Endothelial cell of umbilical vein (primary cell): ENCODE results near the gene SMAD3. TPM values are rescaled to one million over a fixed set of nuclear protein-coding genes. Genes with fewer than 3 reads are reported as not detected.

Experiments
- BruUV-seq: library from RNA; stranded (reverse); fragments of 400-500 nt; replicated peaks from 2 replicates; lab custom pipeline; 2021; lab: Mats Ljungman, UMichigan
- CTCF ChIA-PET: fragments of 300-600, 350-600 bp; sonication (Branson Sonifier 250); formaldehyde crosslinking; loops from one replicate; lab custom pipeline; 2021; ENCODE audit warnings: antibody characterized with exemption, inconsistent platforms; lab: Charles Lee
- POLR2A ChIA-PET: fragments of 300-600, 350-600 bp; sonication (Branson Sonifier 250); formaldehyde crosslinking; loops from one replicate; lab custom pipeline; 2021; ENCODE audit warnings: antibody characterized with exemption, inconsistent platforms; lab: Charles Lee
- DNase-seq: peaks from one replicate; pipeline ENCODE4 v3.0.0-alpha.2; 2011; ENCODE audit warnings: low read depth, low spot score
- FAIRE-seq: peaks from 2 replicates; lab custom pipeline; 2011; peaks lifted over from hg19 to GRCh38; lab: Jason Lieb, UNC
- H2AFZ ChIP-seq: 2 replicates; pipeline ENCODE4 v1.6.0; 2012; ENCODE audit warnings: low read depth, low read length, control low read depth, inconsistent platforms
- H3K27ac ChIP-seq: 2 replicates; pipeline ENCODE4 v1.5.1; 2011; ENCODE audit warnings: low read depth, mild to moderate bottlenecking, control low read depth, low read length, moderate library complexity; ENCODE audit not compliant: insufficient read depth
- H3K27me3 ChIP-seq, 2 experiments: 2 replicates each; pipeline versions ENCODE4 v1.6.0 to v1.6.1; 2011; ENCODE audit warnings: low read length in 2 of 2, mixed read lengths in 1 of 2; ENCODE audit not compliant: control insufficient read depth in 2 of 2, insufficient read depth in 2 of 2
- H3K36me3 ChIP-seq, 2 experiments: 2 replicates in 1 of 2; 3 replicates in 1 of 2; pipeline ENCODE4 v1.5.1; 2011; ENCODE audit warnings: low read length in 2 of 2, mild to moderate bottlenecking in 1 of 2, moderate library complexity in 1 of 2; ENCODE audit not compliant: control insufficient read depth in 2 of 2, insufficient read depth in 2 of 2; ENCODE audit errors: extremely low read depth in 1 of 2
- H3K4me1 ChIP-seq: 3 replicates; pipeline ENCODE4 v1.5.1; 2011; ENCODE audit warnings: mild to moderate bottlenecking, low read length; ENCODE audit not compliant: control insufficient read depth, insufficient read depth; ENCODE audit errors: extremely low read depth
- H3K4me2 ChIP-seq: 2 replicates; pipeline ENCODE4 v1.6.1; 2011; ENCODE audit warnings: low read length, control low read depth, mixed read lengths; ENCODE audit not compliant: insufficient read depth
- H3K4me3 ChIP-seq, 3 experiments: fragments of 200-600 bp in 1 of 3; sonication (generic), shearing (Covaris generic) in 1 of 3; replicated peaks in 1 of 3; 2 replicates each; pipeline ENCODE4 v1.5.1; 2011 to 2016; ENCODE audit warnings: control low read depth in 3 of 3, low read length in 3 of 3, mild to moderate bottlenecking in 2 of 3, inconsistent platforms in 1 of 3, low read depth in 1 of 3, moderate library complexity in 1 of 3; ENCODE audit not compliant: insufficient read depth in 1 of 3
- H3K79me2 ChIP-seq: 2 replicates; pipeline ENCODE4 v1.6.0; 2012; ENCODE audit warnings: low read length, inconsistent platforms; ENCODE audit not compliant: control insufficient read depth, insufficient read depth
- H3K9ac ChIP-seq: replicated peaks from 2 replicates; pipeline ENCODE3; 2011; ENCODE audit warnings: low read length, control low read depth; ENCODE audit not compliant: insufficient read depth; ENCODE audit errors: extremely low read depth
- H3K9me1 ChIP-seq: replicated peaks from 3 replicates; pipeline ENCODE4 v1.6.0; 2011; ENCODE audit warnings: mild to moderate bottlenecking, low read length; ENCODE audit not compliant: control insufficient read depth, insufficient read depth; ENCODE audit errors: extremely low read depth
- H3K9me3 ChIP-seq: replicated peaks from 2 replicates; pipeline ENCODE4 v1.5.1; 2012; ENCODE audit warnings: low read length, inconsistent platforms; ENCODE audit not compliant: control insufficient read depth, insufficient read depth
- H4K20me1 ChIP-seq: replicated peaks from 2 replicates; pipeline ENCODE3; 2011; ENCODE audit warnings: mild to moderate bottlenecking, low read length; ENCODE audit not compliant: control insufficient read depth, insufficient read depth; ENCODE audit errors: extremely low read depth
- EZH2 ChIP-seq: IDR thresholded peaks from 2 replicates; pipeline ENCODE4 v1.6.1; 2012; ENCODE audit warnings: borderline replicate concordance, low read depth, mild to moderate bottlenecking, moderate library complexity, low read length, inconsistent platforms; ENCODE audit not compliant: severe bottlenecking
- FOS ChIP-seq: IDR thresholded peaks from 2 replicates; pipeline ENCODE4 v1.6.1; 2011; ENCODE audit warnings: mild to moderate bottlenecking, low read length, moderate library complexity, borderline replicate concordance; ENCODE audit not compliant: insufficient read depth
- GATA2 ChIP-seq: IDR thresholded peaks from 2 replicates; pipeline ENCODE4 v1.7.0; 2011; ENCODE audit warnings: low read depth, mild to moderate bottlenecking, moderate library complexity, mixed read lengths, low read length; ENCODE audit not compliant: insufficient read length, insufficient read depth
- JUN ChIP-seq: IDR thresholded peaks from 2 replicates; pipeline ENCODE4 v1.6.1; 2011; ENCODE audit warnings: borderline replicate concordance, low read depth; ENCODE audit not compliant: insufficient read length, insufficient read depth
- MAX ChIP-seq: IDR thresholded peaks from 2 replicates; pipeline ENCODE4 v1.6.1; 2011; ENCODE audit not compliant: insufficient read depth, insufficient read length
- MYC ChIP-seq: IDR thresholded peaks from one replicate; pipeline ENCODE4 v1.6.1; 2011; ENCODE audit warnings: mild to moderate bottlenecking, low read depth, low read length
- POLR2A ChIP-seq: IDR thresholded peaks from 2 replicates; pipeline ENCODE4 v1.6.1; 2012; ENCODE audit warnings: low read depth, mild to moderate bottlenecking, control low read depth, low read length
- POLR2AphosphoS5 ChIP-seq: IDR thresholded peaks from 2 replicates; pipeline ENCODE4 v1.6.1; 2012; ENCODE audit warnings: low read depth, mild to moderate bottlenecking, control low read depth, low read length, moderate library complexity; ENCODE audit not compliant: insufficient read depth
- dilution Hi-C: fragments of 300-500 bp; cut with MboI; formaldehyde crosslinking; loops from one replicate; pipeline ENCODE4 v1.15.0; 2019; ENCODE audit warnings: low sequenced_read_pairs; ENCODE audit not compliant: extremely low pct_ligation_motif_present
- intact Hi-C: fragments of 100-400 bp; cut with micrococcal nuclease; formaldehyde crosslinking; loops from one replicate; pipeline ENCODE4 v1.10.0; 2022
- polyA plus RNA-seq, 4 experiments: library from polyadenylated mRNA; depleted of rRNA in 3 of 4; stranded (reverse) in 3 of 4; unstranded in 1 of 4; fragments of >200 nt; gene quantifications; 2 replicates each; pipeline versions ENCODE4 v1.2.1 to v1.2.3, GENCODE V29; 2011 to 2012; ENCODE audit warnings: missing spikeins in 1 of 4
- total RNA-seq: library from RNA; stranded (reverse); gene quantifications from 2 replicates; pipeline ENCODE4 v1.2.3, GENCODE V29; 2021
- TF ChIP-seq, protein P1 (sequence below), 2 donors: IDR thresholded peaks; 1 replicate in 1 of 2; 2 replicates in 1 of 2; pipeline ENCODE4 v1.5.1; 2011; ENCODE audit warnings: low read length in 2 of 2, mild to moderate bottlenecking in 2 of 2, moderate library complexity in 2 of 2, control low read depth in 1 of 2, inconsistent platforms in 1 of 2, low read depth in 1 of 2; ENCODE audit not compliant: insufficient read depth in 1 of 2; ENCODE audit errors: extremely low read depth in 1 of 2

SMAD3 gene
- total and polyA plus RNA-seq, 2 donors (not counting 3 experiments of a cell fraction or from before 2014, with no cell fraction given) = 56.4 to 88.2 TPM

GRCh38 chr15:67163180-67163579 is 97.8 kb downstream of the SMAD3 start:
- FAIRE-seq (no peak), DNase-seq (no peak)
- no peak overlapping the region for H2AFZ ChIP-seq
- TF ChIP-seq MAX = no peak
- no peak for TF ChIP-seq POLR2AphosphoS5
- H3K4me1 ChIP-seq = peaks cover 53% of the 10 kb centered on the region
- intact Hi-C loops = no loop called here
- dilution Hi-C loops = no loop called here
- POLR2A ChIA-PET = no interaction called here
- CTCF ChIA-PET = no interaction called here
- no peaks in the 10 kb centered on the region for H3K9me3 ChIP-seq
- H4K20me1 ChIP-seq = no peaks in the 10 kb centered on the region
- no peak overlapping the region for H3K4me3 ChIP-seq
- H3K27ac ChIP-seq = no peak overlapping the region
- H3K79me2 ChIP-seq = peaks cover 75% of the 10 kb centered on the region
- no peaks in the 10 kb centered on the region for H3K27me3 ChIP-seq
- no peak overlapping the region for H3K4me2 ChIP-seq
- no TSS peak for BruUV-seq
- peaks cover 0 to 11% of the 10 kb centered on the region in 2 experiments for H3K36me3 ChIP-seq
- H3K9me1 ChIP-seq = no peaks in the 10 kb centered on the region
- no peak overlapping the region for H3K9ac ChIP-seq

DNA sequence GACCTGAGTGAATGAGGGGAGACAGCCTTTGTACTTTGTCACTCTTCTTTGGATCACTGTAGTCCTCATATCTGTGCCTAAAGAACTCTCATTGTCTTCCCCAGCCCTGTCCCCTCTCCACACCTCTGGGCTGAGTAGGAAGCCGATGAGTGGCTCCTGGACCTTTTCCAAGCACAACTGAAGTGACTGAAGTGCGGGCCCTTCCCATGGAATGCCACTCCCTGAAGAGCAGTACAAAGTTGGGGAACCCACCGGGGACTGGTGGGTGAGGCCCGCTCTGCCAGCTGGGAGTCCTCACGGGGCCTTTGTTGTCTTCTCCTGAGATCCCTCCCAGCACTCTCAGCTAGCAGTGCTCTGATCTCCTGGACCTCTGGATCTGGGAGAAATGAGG is 99.0 kb downstream of the SMAD3 start:
- H4K20me1 ChIP-seq = no peaks in the 10 kb centered on the region
- intact Hi-C loops = loop anchor here (1.0 kb wide), 1 partner anchor 14 kb away; no protein-coding TSS in a partner anchor
- ChIA-PET CTCF (interaction anchor here (1.7 kb wide), 2 partner anchors 16 to 218 kb away, joined by 4 to 5 read pairs; no protein-coding TSS in a partner anchor), POLR2A (no interaction called here)
- dilution Hi-C loops = no loop called here
- no TSS peak for BruUV-seq
- H3K9ac ChIP-seq = peak overlapping the region; percentile 10
- H2AFZ ChIP-seq = no peak overlapping the region
- H3K9me3 ChIP-seq = no peaks in the 10 kb centered on the region
- peak; percentile 63 for DNase-seq
- peaks cover 9 to 16% of the 10 kb centered on the region in 2 experiments for H3K36me3 ChIP-seq
- TF ChIP-seq MYC = no peak
- no peak for TF ChIP-seq FOS
- no peak for TF ChIP-seq EZH2
- TF ChIP-seq GATA2 = no peak
- no peak for TF ChIP-seq MAX
- no peak for TF ChIP-seq POLR2A
- TF ChIP-seq, protein P1, sequence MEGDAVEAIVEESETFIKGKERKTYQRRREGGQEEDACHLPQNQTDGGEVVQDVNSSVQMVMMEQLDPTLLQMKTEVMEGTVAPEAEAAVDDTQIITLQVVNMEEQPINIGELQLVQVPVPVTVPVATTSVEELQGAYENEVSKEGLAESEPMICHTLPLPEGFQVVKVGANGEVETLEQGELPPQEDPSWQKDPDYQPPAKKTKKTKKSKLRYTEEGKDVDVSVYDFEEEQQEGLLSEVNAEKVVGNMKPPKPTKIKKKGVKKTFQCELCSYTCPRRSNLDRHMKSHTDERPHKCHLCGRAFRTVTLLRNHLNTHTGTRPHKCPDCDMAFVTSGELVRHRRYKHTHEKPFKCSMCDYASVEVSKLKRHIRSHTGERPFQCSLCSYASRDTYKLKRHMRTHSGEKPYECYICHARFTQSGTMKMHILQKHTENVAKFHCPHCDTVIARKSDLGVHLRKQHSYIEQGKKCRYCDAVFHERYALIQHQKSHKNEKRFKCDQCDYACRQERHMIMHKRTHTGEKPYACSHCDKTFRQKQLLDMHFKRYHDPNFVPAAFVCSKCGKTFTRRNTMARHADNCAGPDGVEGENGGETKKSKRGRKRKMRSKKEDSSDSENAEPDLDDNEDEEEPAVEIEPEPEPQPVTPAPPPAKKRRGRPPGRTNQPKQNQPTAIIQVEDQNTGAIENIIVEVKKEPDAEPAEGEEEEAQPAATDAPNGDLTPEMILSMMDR (IDR thresholded peaks at IDR 0.05; ENCODE audit: extremely low read depth in 1 of 2, insufficient read depth in 1 of 2, low read depth in 1 of 2, low read length in 2 of 2) = no peak
- TF ChIP-seq JUN = no peak
- no peak for TF ChIP-seq POLR2AphosphoS5
- H3K27me3 ChIP-seq = no peaks in the 10 kb centered on the region
- H3K4me3 ChIP-seq = no peak overlapping the region
- H3K4me1 ChIP-seq = peaks cover 51% of the 10 kb centered on the region
- H3K4me2 ChIP-seq = peak overlapping the region; percentile 29
- H3K79me2 ChIP-seq = peaks cover 76% of the 10 kb centered on the region
- H3K27ac ChIP-seq = peak overlapping the region; percentile 83
- peak; percentile 91 for FAIRE-seq
- H3K9me1 ChIP-seq = no peaks in the 10 kb centered on the region
